HG02759 (cell line): ENCODE measurements around the gene SYN1.
A peak's percentile ranks its signal among the peaks of the same experiment; 100 is the strongest.
"Not testable (repeated sequence)": the region's sequence is repeated elsewhere in the genome, so short reads cannot be mapped to it uniquely, and the experiment has no call there.

Experiments used
- ATAC-seq: cut with Tn5 transposase; IDR thresholded peaks from one replicate; pipeline ENCODE4 v1.9.1; 2021; ENCODE audit warnings: mild to moderate bottlenecking, moderate library complexity; ENCODE audit not compliant: unreplicated experiment

Gene SYN1

GRCh38 chrX:47619486-47620302 lies at the start of gene SYN1:
TSS of gene SYN1 (minus strand) at chrX:47619857. CDS start at chrX:47619728, 129 bp downstream.
- peak; percentile 78 for ATAC-seq

DNA sequence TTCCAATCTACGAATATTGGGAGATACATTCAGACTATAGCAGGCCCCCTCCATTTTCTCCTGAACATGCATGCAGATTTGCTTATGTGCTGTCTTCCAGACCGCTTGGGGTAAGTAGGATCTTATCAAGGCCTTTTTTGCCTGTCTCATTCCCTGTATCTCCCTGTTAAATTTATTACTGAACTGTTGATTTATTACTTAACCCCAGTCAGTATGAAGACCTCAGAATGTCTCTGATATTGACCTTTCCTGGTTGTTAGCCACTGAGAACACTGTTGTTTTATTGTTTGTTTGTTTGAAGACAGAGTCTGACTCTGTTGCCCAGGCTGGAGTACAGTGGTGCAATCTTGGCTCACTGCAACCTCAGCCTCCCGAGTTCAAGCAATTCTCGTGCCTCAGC lies 46.1 kb upstream of the SYN1 start:
- ATAC-seq = not testable (repeated sequence)

- ATAC-seq = no peak
Measured at GRCh38 chrX:47664737-47665136, 45.1 kb upstream of the SYN1 start.

- ATAC-seq = no peak
Measured at GRCh38 chrX:47662144-47662657, 42.5 kb upstream of the SYN1 start.

DNA sequence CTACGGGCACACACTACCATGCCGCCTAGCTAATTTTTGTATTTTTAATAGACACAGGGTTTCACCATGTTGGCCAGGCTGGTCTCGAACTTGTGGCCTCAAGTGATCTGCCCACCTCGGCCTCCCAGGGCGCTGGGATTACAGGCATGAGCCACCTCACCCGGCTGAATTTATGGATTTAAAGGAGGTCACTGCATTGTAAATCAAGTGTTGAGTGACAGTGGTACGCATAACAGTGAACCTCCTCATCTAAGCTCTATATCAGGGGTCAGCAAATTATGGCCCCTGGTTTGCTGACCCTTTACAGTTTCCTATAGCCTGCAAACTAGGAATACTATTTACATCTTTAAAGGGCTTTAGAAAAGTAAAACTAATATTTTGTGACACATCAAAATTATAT lies 41.9 kb upstream of the SYN1 start:
- no peak for ATAC-seq

GRCh38 chrX:47659421-47659726 lies 39.7 kb upstream of the SYN1 start:
- ATAC-seq = no peak

GRCh38 chrX:47658684-47659420 lies 39.2 kb upstream of the SYN1 start, which contains the start of gene UXT:
TSS of gene UXT (minus strand) at chrX:47659180. CDS start at chrX:47658927, 253 bp downstream.
- peak; percentile 82 for ATAC-seq

GRCh38 chrX:47658301-47658683 lies 38.6 kb upstream of the SYN1 start:
- no peak for ATAC-seq

GRCh38 chrX:47651043-47651905 lies 31.6 kb upstream of the SYN1 start:
- no peak for ATAC-seq

GRCh38 chrX:47650164-47651042 lies 30.7 kb upstream of the SYN1 start, which contains the start of gene ELK1:
TSS of gene ELK1 (minus strand) at chrX:47650563. CDS start at chrX:47641441, 9,122 bp downstream.
- ATAC-seq = peak; percentile 88

DNA sequence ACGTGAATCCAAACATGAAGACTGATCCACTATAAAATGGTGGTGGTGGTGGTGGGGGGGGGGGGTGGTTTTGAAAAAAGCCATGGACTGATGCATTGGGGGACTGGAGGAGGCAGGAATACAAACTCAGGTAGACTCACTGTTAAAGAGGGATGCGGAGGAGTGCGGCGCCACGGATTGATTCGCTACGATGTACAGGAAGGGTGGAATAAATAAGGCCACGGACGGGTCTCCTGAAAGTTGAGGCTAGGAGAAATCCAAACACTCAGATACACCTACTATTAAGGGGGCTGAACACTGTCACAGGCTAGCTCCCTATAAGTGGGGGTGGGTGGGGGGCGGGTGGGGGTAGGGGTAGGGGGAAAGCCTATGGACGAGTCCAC lies 30.1 kb upstream of the SYN1 start:
- ATAC-seq = no peak

- ATAC-seq = no peak
Measured at GRCh38 chrX:47649271-47649670, 29.6 kb upstream of the SYN1 start.

GRCh38 chrX:47648376-47648775 lies 28.7 kb upstream of the SYN1 start:
- ATAC-seq = no peak

- ATAC-seq = no peak
Measured at GRCh38 chrX:47646636-47647035, 27.0 kb upstream of the SYN1 start.

DNA sequence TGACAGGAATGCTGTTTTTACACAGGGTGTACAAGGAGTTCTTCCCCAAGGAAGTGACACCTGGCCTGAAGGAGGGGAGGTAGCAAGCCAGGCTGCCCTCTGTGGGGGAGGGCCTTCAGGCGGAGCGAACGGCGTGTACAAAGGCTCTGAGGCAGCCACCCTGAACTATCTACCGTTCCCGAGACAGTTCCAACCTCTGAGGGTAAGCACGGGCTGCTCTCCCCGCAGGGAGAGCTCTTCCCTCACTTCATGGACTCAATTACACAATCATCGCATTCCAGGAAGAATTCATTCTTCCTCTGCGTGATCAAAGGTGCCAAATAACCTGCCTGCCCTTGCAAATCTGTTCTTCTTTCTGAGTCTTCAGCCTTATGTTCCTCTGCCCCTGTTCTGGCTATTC lies 25.9 kb upstream of the SYN1 start:
- no peak for ATAC-seq

DNA sequence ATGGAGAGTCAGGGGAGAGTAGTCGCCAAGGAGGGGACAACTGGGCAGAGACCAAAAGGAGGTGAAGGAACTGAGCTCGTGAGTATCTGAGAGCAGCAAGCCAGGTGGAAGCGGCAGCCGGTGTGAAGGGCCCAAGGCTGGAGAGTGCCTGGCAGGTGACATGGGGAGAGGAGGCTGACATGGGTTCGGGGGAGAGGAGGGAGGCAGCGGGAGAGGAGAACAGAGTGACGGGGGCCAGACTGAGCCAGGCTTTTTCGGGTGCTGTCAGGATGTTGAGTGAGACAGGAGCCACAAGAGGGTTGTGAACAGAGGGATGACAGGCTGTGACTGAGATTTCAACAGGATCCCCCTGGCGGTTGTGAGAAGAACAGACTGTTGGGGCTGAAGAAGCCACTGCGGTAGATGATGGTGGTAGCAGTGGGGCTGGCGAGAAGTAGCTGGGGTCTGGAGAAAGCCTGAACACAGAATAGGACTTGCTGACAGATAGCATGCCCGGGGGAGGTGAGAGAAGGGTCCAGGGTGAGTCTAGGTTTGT lies 25.0 kb upstream of the SYN1 start:
- ATAC-seq = no peak

DNA sequence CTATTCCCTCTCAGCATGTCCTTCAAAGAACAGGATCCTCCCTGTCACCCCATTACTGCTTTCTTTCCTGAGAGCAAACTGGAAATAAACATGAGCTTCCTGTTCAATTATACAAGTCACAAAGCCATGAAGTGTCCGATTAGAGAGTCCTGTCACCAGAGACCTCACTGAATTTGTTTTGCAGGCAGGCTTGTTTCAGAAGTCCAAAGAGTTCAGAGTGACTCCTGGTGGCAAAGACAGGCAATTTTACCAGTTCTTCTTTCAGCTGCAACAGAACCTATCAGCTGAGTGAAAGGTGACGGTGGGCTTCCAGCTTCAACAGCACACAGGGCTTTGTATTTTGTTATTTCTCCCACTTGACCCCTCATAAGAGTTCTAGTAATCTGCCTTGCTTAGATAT lies 24.3 kb upstream of the SYN1 start:
- no peak for ATAC-seq

DNA sequence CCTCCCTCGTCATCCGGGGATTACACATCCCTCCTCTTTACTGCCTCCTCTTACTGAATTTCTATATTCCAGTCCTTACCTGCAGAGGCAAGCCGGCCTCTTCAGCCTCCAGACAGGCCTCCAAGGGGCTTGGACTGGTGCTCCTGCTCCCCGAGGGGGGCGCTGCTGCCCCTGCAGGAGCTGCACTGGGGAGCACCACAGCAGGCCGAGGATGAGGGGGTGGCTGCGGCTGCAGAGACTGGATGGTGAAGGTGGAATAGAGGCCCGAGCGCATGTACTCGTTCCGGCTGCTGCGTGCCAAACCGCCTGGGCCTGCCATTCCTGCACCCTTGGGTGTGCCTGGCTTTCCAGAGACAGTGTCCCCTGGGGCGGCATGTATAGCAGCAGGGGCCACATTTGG lies 19.2 kb upstream of the SYN1 start:
- no peak for ATAC-seq

DNA sequence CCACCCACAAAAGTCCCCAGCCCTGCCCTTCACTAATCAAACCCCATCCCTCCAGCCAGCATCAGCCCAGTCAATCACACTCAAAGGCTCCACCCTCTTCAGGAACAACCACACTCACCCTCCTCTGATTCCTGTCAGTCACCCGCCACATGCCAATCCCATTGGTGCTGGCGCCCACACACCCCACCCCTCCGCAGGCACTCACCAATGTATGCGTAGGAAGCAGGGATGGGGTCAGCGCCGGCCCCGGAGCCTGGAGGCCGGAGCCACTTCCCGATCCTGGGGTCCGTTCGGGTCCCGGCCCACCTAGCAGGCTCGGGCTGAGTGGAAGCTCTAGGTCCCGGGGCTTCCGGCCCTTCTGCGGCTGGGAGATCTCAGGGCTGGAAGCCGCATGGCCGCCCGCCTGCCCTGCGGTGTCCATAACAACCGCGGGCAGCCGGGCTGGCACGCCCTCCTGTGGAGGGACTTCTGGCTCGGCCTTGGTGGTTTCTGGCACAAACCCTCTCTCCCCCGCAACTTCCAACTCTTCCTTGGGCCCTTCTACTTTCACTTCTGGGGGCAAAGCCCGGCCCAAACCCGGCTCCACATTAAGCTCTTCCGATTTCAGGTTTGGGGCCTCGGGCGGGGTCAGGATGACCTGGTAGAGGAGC lies 18.0 kb upstream of the SYN1 start:
- peak; percentile 88 for ATAC-seq
